Fibroblast of villous mesenchyme (primary cell): ENCODE data around the gene ABL1. TPM values are rescaled to one million over a fixed set of nuclear protein-coding genes. Genes with fewer than 3 reads are reported as not detected.

ENCODE experiments used
- DNase-seq: peaks from one replicate; pipeline ENCODE4 v3.0.0-alpha.2; 2010; ENCODE audit warnings: low read depth
- H3K4me3 ChIP-seq: 2 replicates; pipeline ENCODE4 v1.5.1; 2011; ENCODE audit warnings: low read depth, mild to moderate bottlenecking, low read length
- CTCF ChIP-seq: IDR thresholded peaks from 2 replicates; pipeline ENCODE4 v1.5.1; 2012; ENCODE audit warnings: low read depth, mild to moderate bottlenecking, low read length; ENCODE audit not compliant: insufficient read depth
- total RNA-seq: library from RNA; depleted of rRNA; stranded (reverse); fragments of >200 nt; gene quantifications from 2 replicates; pipeline ENCODE4 v1.2.3, GENCODE V29; 2012

ABL1 gene
- total RNA-seq, 1 donor: 57.4 TPM

GRCh38 chr9:130873966-130874365 is 38.9 kb downstream of the ABL1 start:
- DNase-seq: no peak
- TF ChIP-seq CTCF: no peak
- H3K4me3 ChIP-seq: no peak overlapping the region

DNA sequence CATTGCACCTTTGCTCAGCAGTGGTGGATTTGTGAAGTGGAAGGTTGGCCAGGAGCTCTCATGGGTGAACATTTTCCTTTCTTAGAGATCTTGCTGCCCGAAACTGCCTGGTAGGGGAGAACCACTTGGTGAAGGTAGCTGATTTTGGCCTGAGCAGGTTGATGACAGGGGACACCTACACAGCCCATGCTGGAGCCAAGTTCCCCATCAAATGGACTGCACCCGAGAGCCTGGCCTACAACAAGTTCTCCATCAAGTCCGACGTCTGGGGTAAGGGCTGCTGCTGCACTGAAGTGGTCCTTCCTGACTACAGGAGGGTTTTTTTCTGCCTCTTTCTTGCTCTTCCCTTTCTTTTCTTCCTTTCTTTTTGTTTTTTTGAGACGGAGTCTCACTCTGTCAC is 39.7 kb downstream of the ABL1 start:
- TF ChIP-seq CTCF: no peak
- no peak overlapping the region for H3K4me3 ChIP-seq
- DNase-seq: no peak

DNA sequence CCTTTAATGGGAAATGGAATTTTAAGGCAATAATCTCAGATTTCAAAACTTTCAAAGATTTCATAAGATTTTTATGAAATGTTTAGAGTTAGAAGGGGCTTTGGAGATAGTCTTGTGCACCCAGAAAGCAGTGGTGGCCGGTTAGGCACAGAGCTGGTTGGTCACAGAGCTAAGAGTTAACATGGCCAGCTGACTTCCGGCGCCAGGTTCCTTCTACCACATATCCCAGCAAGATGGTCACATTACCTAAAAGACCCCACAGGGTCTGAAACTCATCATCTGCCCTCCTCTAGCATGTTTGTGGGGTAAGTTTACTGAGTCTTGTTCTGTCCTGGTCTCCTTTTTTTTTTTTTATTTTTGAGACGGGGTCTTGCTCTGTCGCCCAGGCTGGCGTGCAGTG is 42.2 kb downstream of the ABL1 start:
- TF ChIP-seq CTCF: no peak
- DNase-seq: no peak
- no peak overlapping the region for H3K4me3 ChIP-seq

GRCh38 chr9:130878295-130878694 is 43.2 kb downstream of the ABL1 start:
- no peak for TF ChIP-seq CTCF
- H3K4me3 ChIP-seq: no peak overlapping the region
- no peak for DNase-seq

GRCh38 chr9:130879863-130880411 is 44.9 kb downstream of the ABL1 start:
- no peak for TF ChIP-seq CTCF
- no peak overlapping the region for H3K4me3 ChIP-seq
- no peak for DNase-seq

GRCh38 chr9:130880599-130881220 is 45.7 kb downstream of the ABL1 start:
- no peak for TF ChIP-seq CTCF
- DNase-seq: no peak

GRCh38 chr9:130881516-130881915 is 46.5 kb downstream of the ABL1 start:
- no peak for TF ChIP-seq CTCF
- no peak overlapping the region for H3K4me3 ChIP-seq
- no peak for DNase-seq

More at GRCh38 chr9:130880599-130881220, 45.7 kb downstream of the ABL1 start:
- H3K4me3 ChIP-seq: no peak overlapping the region
